Activated CD8-positive, alpha-beta memory T cell treated with anti-CD3 and anti-CD28 coated beads, Interleukin-2, amount 50 U/mL, for 1 hour (primary cell): Measurements from ENCODE around the gene ZSCAN21.
A peak's percentile ranks its signal among the peaks of the same experiment; 100 is the strongest.

Experiments used
- DNase-seq: peaks from one replicate; pipeline ENCODE4 v3.0.0-alpha.2; 2020; ENCODE audit errors: extremely low read depth

The ZSCAN21 gene

GRCh38 chr7:100099452-100099851 lies 49.9 kb downstream of the ZSCAN21 start:
- DNase-seq: no peak

GRCh38 chr7:100100420-100101015 lies 50.9 kb downstream of the ZSCAN21 start:
- peak; percentile 54 for DNase-seq

- peak; percentile 84 for DNase-seq
Measured at GRCh38 chr7:100101016-100101862, 51.7 kb downstream of the ZSCAN21 start, which contains the start of the genes AP4M1 and MCM7. Gene AP4M1 (plus strand): TSS chr7:100101643. CDS start chr7:100101715, 72 bp downstream. Gene MCM7 (minus strand): TSS chr7:100101397. CDS start chr7:100101294, 103 bp downstream.

- no peak for DNase-seq
Measured at GRCh38 chr7:100102950-100103840, 53.6 kb downstream of the ZSCAN21 start.

GRCh38 chr7:100105534-100105933 lies 56.0 kb downstream of the ZSCAN21 start:
- DNase-seq: no peak

GRCh38 chr7:100106633-100107032 lies 57.1 kb downstream of the ZSCAN21 start:
- DNase-seq: no peak

- DNase-seq: no peak
Measured at GRCh38 chr7:100107125-100107737, 57.7 kb downstream of the ZSCAN21 start.

- DNase-seq: no peak
Measured at GRCh38 chr7:100107890-100108289, 58.3 kb downstream of the ZSCAN21 start.

- DNase-seq: no peak
Measured at GRCh38 chr7:100109521-100110163, 60.1 kb downstream of the ZSCAN21 start.

- DNase-seq: no peak
Measured at GRCh38 chr7:100111156-100111555, 61.6 kb downstream of the ZSCAN21 start.

GRCh38 chr7:100111914-100112313 lies 62.3 kb downstream of the ZSCAN21 start:
- DNase-seq: no peak
